RWPE1 (cell line): Measurements from ENCODE around the gene OLIG2.
A peak's percentile ranks its signal among the peaks of the same experiment; 100 is the strongest.

Experiments
- CTCF ChIA-PET: fragments of 350-600 bp; sonication (Branson Sonifier 250); formaldehyde crosslinking; extraction: SDS; loops from one replicate; lab custom pipeline; 2021; lab: Yijun Ruan, JAX
- POLR2A ChIA-PET: fragments of 400-600 bp; formaldehyde crosslinking; extraction: SDS; loops from one replicate; lab custom pipeline; 2020; ENCODE audit warnings: antibody characterized with exemption; ENCODE audit not compliant: low non-redundant PET; lab: Yijun Ruan, JAX
- DNase-seq: peaks from one replicate; pipeline ENCODE4 v3.0.0; 2012; ENCODE audit warnings: low spot score
- H3K27ac ChIP-seq: fragments of 450-650 bp; 2 replicates; pipeline ENCODE4 v1.5.1; 2017
- CTCF ChIP-seq: fragments of 450-650 bp; conservative IDR thresholded peaks from 2 replicates; pipeline ENCODE4 v1.5.1; 2017; ENCODE audit warnings: low read depth, mild to moderate bottlenecking

Gene OLIG2

GRCh38 chr21:32990666-32991065 lies 35.1 kb upstream of the OLIG2 start:
- ChIA-PET POLR2A (no interaction called here), CTCF (interaction anchor here (0.6 kb wide), 1 partner anchor 1388 kb away, joined by 8 read pairs; no protein-coding TSS in a partner anchor)
- H3K27ac ChIP-seq: no peak overlapping the region
- DNase-seq: no peak
- TF ChIP-seq CTCF: no peak

GRCh38 chr21:32991361-32991760 lies 34.4 kb upstream of the OLIG2 start:
- TF ChIP-seq CTCF: no peak
- no peak overlapping the region for H3K27ac ChIP-seq
- ChIA-PET CTCF (no interaction called here), POLR2A (no interaction called here)
- no peak for DNase-seq

GRCh38 chr21:32993894-32994293 lies 31.8 kb upstream of the OLIG2 start:
- DNase-seq: no peak
- no peak overlapping the region for H3K27ac ChIP-seq
- TF ChIP-seq CTCF: no peak
- ChIA-PET CTCF (interaction anchor here (0.6 to 1.8 kb wide), 5 partner anchors 9 to 134 kb away, joined by 3 to 7 read pairs (median 4); no protein-coding TSS in a partner anchor), POLR2A (no interaction called here)

- POLR2A ChIA-PET: no interaction called here
- peak; percentile 11 for DNase-seq
- CTCF ChIA-PET: interaction anchor here (0.6 to 1.8 kb wide), 7 partner anchors 8 to 203 kb away, joined by 3 to 7 read pairs (median 4); no protein-coding TSS in a partner anchor
- H3K27ac ChIP-seq: no peak overlapping the region
- peak; percentile 18 for TF ChIP-seq CTCF
Measured at GRCh38 chr21:32994305-32994704, 31.4 kb upstream of the OLIG2 start.

DNA sequence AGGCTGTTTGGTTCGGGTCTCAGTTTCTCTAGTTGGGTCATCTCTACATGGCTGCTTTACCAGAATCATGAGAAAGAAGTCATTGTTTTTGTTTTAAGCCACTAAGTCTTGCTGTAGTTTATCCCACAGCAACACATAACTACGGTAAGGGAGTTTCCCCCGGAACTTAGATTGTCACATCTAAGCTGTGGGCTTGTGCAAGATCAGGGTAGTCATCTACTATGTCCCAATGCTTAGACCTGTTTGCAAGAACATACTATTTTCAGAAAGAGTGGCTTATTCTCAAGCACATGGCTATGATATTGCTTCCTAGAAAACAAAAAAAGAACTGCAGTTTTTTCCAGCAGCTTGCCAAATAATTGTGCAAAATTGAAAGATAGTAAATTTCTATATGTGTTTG lies 18.0 kb upstream of the OLIG2 start:
- no peak for TF ChIP-seq CTCF
- ChIA-PET POLR2A (no interaction called here), CTCF (no interaction called here)
- no peak for DNase-seq
- no peak overlapping the region for H3K27ac ChIP-seq

- ChIA-PET CTCF (no interaction called here), POLR2A (no interaction called here)
- H3K27ac ChIP-seq: no peak overlapping the region
- DNase-seq: no peak
- TF ChIP-seq CTCF: no peak
Measured at GRCh38 chr21:33008333-33009051, 17.2 kb upstream of the OLIG2 start.
